CD14-positive monocyte (primary cell): ENCODE measurements around the gene SDR39U1. TPM values are rescaled to one million over a fixed set of nuclear protein-coding genes. Genes with fewer than 3 reads are reported as not detected.
"Not testable (repeated sequence)": the region's sequence is repeated elsewhere in the genome, so short reads cannot be mapped to it uniquely, and the experiment has no call there.

Experiments used
- DNase-seq, 3 donors: peaks; one replicate each; pipeline ENCODE4 v3.0.0-alpha.2; 2011 to 2022
- H2AFZ ChIP-seq: 2 replicates; pipeline ENCODE4 v1.6.0; 2012; ENCODE audit warnings: mild to moderate bottlenecking, low read depth, low read length, inconsistent platforms; ENCODE audit not compliant: insufficient read depth, poor library complexity, severe bottlenecking
- H3K27ac ChIP-seq, 2 donors: 1 replicate in 1 of 2; 2 replicates in 1 of 2; pipeline ENCODE4 v1.5.1; 2012 to 2013; ENCODE audit warnings: low read length in 2 of 2, control low read depth in 1 of 2, inconsistent platforms in 1 of 2, low read depth in 1 of 2, mild to moderate bottlenecking in 1 of 2
- H3K27me3 ChIP-seq, 2 donors: one replicate each; pipeline versions ENCODE4 v1.6.0 to v1.6.1; 2011 to 2013; ENCODE audit warnings: low read length in 2 of 2; ENCODE audit not compliant: control insufficient read depth in 2 of 2, insufficient read depth in 2 of 2
- H3K36me3 ChIP-seq, 2 donors: replicated peaks in 1 of 2; 1 replicate in 1 of 2; 2 replicates in 1 of 2; pipeline versions ENCODE4 v1.5.1 to v1.6.1; 2012 to 2013; ENCODE audit warnings: low read length in 2 of 2, control low read depth in 1 of 2, inconsistent platforms in 1 of 2, mild to moderate bottlenecking in 1 of 2; ENCODE audit not compliant: insufficient read depth in 2 of 2, control insufficient read depth in 1 of 2
- H3K4me1 ChIP-seq, 2 donors: 1 replicate in 1 of 2; 2 replicates in 1 of 2; pipeline versions ENCODE4 v1.5.1 to v1.6.1; 2012 to 2013; ENCODE audit warnings: low read length in 2 of 2, control low read depth in 1 of 2, inconsistent platforms in 1 of 2, mild to moderate bottlenecking in 1 of 2, moderate library complexity in 1 of 2; ENCODE audit not compliant: insufficient read depth in 2 of 2, control insufficient read depth in 1 of 2
- H3K4me2 ChIP-seq: replicated peaks from 2 replicates; pipeline ENCODE3; 2012; ENCODE audit warnings: low read length, moderate library complexity, mild to moderate bottlenecking; ENCODE audit not compliant: poor library complexity, severe bottlenecking; ENCODE audit errors: extremely low read depth
- H3K4me3 ChIP-seq, 3 experiments: fragments of 200-600 bp in 1 of 3; sonication (generic) in 1 of 3; replicated peaks in 1 of 3; 1 replicate in 2 of 3; 2 replicates in 1 of 3; pipeline ENCODE4 v1.5.1; 2011 to 2013; ENCODE audit warnings: low read length in 3 of 3, mild to moderate bottlenecking in 3 of 3, control low read depth in 2 of 3, low read depth in 2 of 3, inconsistent platforms in 1 of 3, moderate library complexity in 1 of 3
- H3K79me2 ChIP-seq: 2 replicates; pipeline ENCODE4 v1.6.0; 2012; ENCODE audit warnings: mild to moderate bottlenecking, control low read depth, inconsistent platforms, low read length, moderate library complexity; ENCODE audit not compliant: insufficient read depth
- H3K9ac ChIP-seq: 2 replicates; pipeline ENCODE4 v1.6.0; 2017; ENCODE audit warnings: low read length, mild to moderate bottlenecking; ENCODE audit not compliant: insufficient read depth, poor library complexity, severe bottlenecking
- H3K9me3 ChIP-seq, 2 donors: replicated peaks in 1 of 2; 1 replicate in 1 of 2; 2 replicates in 1 of 2; pipeline versions ENCODE4 v1.5.1 to v1.6.1; 2012 to 2013; ENCODE audit warnings: low read length in 2 of 2, control low read depth in 1 of 2; ENCODE audit not compliant: control insufficient read depth in 1 of 2, insufficient read depth in 1 of 2
- H4K20me1 ChIP-seq: 2 replicates; pipeline ENCODE4 v1.6.0; 2012; ENCODE audit warnings: mild to moderate bottlenecking, low read length, control low read depth, moderate library complexity; ENCODE audit not compliant: insufficient read depth
- H3K27ac Mint-ChIP-seq, 7 donors: one replicate each; pipeline ENCODE4 v1.8.0; 2020; ENCODE audit warnings: mild to moderate bottlenecking in 7 of 7, mixed read lengths in 7 of 7, moderate library complexity in 6 of 7, inconsistent platforms in 2 of 7
- H3K27me3 Mint-ChIP-seq, 3 donors: one replicate each; pipeline ENCODE4 v1.8.0; 2021 to 2022; ENCODE audit warnings: low read depth in 3 of 3, mild to moderate bottlenecking in 3 of 3, mixed read lengths in 3 of 3, moderate library complexity in 3 of 3, inconsistent platforms in 1 of 3
- H3K36me3 Mint-ChIP-seq, 2 donors: one replicate each; pipeline ENCODE4 v1.8.0; 2020; ENCODE audit warnings: mixed read lengths in 2 of 2, inconsistent platforms in 1 of 2, mild to moderate bottlenecking in 1 of 2
- H3K4me1 Mint-ChIP-seq: one replicate; pipeline ENCODE4 v1.8.0; 2020; ENCODE audit warnings: mild to moderate bottlenecking, mixed read lengths
- H3K4me3 Mint-ChIP-seq, 2 donors: one replicate each; pipeline ENCODE4 v1.8.0; 2020; ENCODE audit warnings: mild to moderate bottlenecking in 2 of 2, mixed read lengths in 2 of 2, moderate library complexity in 1 of 2
- H3K9me3 Mint-ChIP-seq, 7 donors: one replicate each; pipeline ENCODE4 v1.8.0; 2020 to 2022; ENCODE audit warnings: mixed read lengths in 7 of 7, mild to moderate bottlenecking in 6 of 7, moderate library complexity in 6 of 7, inconsistent platforms in 2 of 7
- WGBS: methylation state at CpG from one replicate; pipeline ENCODE4 v1.1.5; 2013; ENCODE audit warnings: missing lambda C conversion rate; ENCODE audit not compliant: insufficient coverage; 5-methylcytosine and 5-hydroxymethylcytosine counted together
- intact Hi-C, 2 donors: fragments of 100-400 bp; cut with micrococcal nuclease; formaldehyde crosslinking; loops; one replicate each; pipeline versions ENCODE4 v1.15.0 to v1.15.1; 2023
- polyA plus RNA-seq, 3 donors: library from polyadenylated mRNA; depleted of rRNA in 1 of 3; unstranded in 2 of 3; stranded (reverse) in 1 of 3; fragments of 300-500 nt in 2 of 3; fragments of >200 nt in 1 of 3; fragmentation: Illumina TruSeq in 2 of 3; gene quantifications; 1 replicate in 2 of 3; 2 replicates in 1 of 3; pipeline ENCODE4 v1.2.3, GENCODE V29; 2012 to 2021
- TF ChIP-seq, protein P1 (sequence below): fragments of 200-600 bp; IDR thresholded peaks from one replicate; pipeline ENCODE4 v1.8.0; 2022; ENCODE audit warnings: antibody characterized with exemption, mild to moderate bottlenecking

SDR39U1 gene
- polyA plus RNA-seq, 3 donors = 37.3 to 110 (median 39.2) TPM

DNA sequence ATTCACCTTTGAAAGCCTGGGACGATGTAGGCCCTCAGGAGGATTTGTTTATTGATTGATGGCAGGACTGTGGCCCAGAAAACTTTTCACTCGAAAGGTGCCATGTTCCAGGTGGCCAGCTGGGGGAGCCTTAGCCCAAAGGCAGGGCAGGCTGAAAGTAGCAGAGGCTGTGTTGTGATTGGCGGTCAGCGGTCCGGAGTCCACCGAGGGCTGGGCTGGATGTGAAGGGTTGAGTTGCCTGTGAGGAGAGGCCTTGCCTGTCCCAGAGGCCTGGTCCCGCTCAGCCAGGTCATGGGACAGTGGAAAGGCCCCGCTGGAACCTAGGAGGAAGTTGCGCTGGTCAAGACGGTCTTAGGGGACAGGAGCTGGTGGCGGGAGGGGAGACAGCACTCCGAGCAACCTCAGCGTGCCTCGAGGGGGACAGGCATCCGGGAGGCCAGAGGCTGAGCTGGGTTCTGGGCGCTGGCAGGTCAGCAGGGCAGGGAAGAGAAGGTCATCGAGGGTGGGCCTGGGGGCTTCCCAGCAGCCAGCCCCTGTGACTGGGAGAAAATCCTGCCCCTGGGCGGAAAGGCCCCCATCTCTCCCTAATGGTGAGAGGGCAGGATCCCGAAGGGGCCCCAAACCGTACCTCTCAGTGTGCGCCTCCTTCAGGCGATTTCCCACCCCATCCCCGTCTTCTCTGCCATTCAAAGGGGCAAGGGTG is 39.2 kb upstream of the SDR39U1 start:
- intact Hi-C loops = no loop called here
- H3K9ac ChIP-seq = peak overlapping the region; percentile 29
- H3K9me3 ChIP-seq = peaks cover 0 to 2% of the 10 kb centered on the region in 2 donors
- H3K36me3 ChIP-seq = no peaks in the 10 kb centered on the region
- Mint-ChIP-seq H3K4me3 (peak overlapping the region; percentile 76 to 95), H3K27ac (peak overlapping the region in 2 of 7 donors; percentile 7 to 42), H3K36me3 (no peaks in the 10 kb centered on the region), H3K9me3 (peaks cover 0 to 5% (median 3%) of the 10 kb centered on the region in 7 donors), H3K27me3 (peaks cover 0 to 2% (median 1%) of the 10 kb centered on the region in 3 donors), H3K4me1 (peaks cover 27% of the 10 kb centered on the region)
- no peaks in the 10 kb centered on the region for H4K20me1 ChIP-seq
- H3K27ac ChIP-seq = no peak overlapping the region
- peak overlapping the region; percentile 68 for H2AFZ ChIP-seq
- H3K27me3 ChIP-seq = no peaks in the 10 kb centered on the region
- no peaks in the 10 kb centered on the region for H3K79me2 ChIP-seq
- TF ChIP-seq, protein P1, sequence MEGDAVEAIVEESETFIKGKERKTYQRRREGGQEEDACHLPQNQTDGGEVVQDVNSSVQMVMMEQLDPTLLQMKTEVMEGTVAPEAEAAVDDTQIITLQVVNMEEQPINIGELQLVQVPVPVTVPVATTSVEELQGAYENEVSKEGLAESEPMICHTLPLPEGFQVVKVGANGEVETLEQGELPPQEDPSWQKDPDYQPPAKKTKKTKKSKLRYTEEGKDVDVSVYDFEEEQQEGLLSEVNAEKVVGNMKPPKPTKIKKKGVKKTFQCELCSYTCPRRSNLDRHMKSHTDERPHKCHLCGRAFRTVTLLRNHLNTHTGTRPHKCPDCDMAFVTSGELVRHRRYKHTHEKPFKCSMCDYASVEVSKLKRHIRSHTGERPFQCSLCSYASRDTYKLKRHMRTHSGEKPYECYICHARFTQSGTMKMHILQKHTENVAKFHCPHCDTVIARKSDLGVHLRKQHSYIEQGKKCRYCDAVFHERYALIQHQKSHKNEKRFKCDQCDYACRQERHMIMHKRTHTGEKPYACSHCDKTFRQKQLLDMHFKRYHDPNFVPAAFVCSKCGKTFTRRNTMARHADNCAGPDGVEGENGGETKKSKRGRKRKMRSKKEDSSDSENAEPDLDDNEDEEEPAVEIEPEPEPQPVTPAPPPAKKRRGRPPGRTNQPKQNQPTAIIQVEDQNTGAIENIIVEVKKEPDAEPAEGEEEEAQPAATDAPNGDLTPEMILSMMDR = peak; percentile 85
- H3K4me3 ChIP-seq = peak overlapping the region in 1 of 3 experiments; percentile 54
- peaks cover 9 to 30% of the 10 kb centered on the region in 2 donors for H3K4me1 ChIP-seq
- H3K4me2 ChIP-seq = peak overlapping the region; percentile 73
- WGBS = 50% methylated on average over 17 of the region's 23 CpGs
- DNase-seq = peak; percentile 15 to 25 (median 23)

GRCh38 chr14:24479999-24480398 is 37.4 kb upstream of the SDR39U1 start:
- no CpG with 5 or more reads among the region's 1 CpG for WGBS
- H3K4me1 Mint-ChIP-seq = peaks cover 27% of the 10 kb centered on the region
- H3K36me3 ChIP-seq, H3K4me3 Mint-ChIP-seq, H3K27me3 ChIP-seq, H3K27ac Mint-ChIP-seq, H4K20me1 ChIP-seq, H3K79me2 ChIP-seq, H3K36me3 Mint-ChIP-seq, H2AFZ ChIP-seq, H3K9me3 ChIP-seq, H3K9ac ChIP-seq, H3K27ac ChIP-seq, H3K9me3 Mint-ChIP-seq, intact Hi-C loops, H3K27me3 Mint-ChIP-seq, H3K4me3 ChIP-seq, H3K4me2 ChIP-seq, DNase-seq: not testable (repeated sequence)
- H3K4me1 ChIP-seq = peaks cover 9 to 30% of the 10 kb centered on the region in 2 donors
